Keratinocyte (primary cell): ENCODE results near the gene FRMD4B. TPM values are rescaled to one million over a fixed set of nuclear protein-coding genes. Genes with fewer than 3 reads are reported as not detected.

Experiments
- DNase-seq: peaks from one replicate; pipeline ENCODE4 v3.0.0-alpha.2; 2011; ENCODE audit warnings: low read depth, missing footprints, low spot score
- FAIRE-seq: peaks from 2 replicates; lab custom pipeline; 2011; peaks lifted over from hg19 to GRCh38; lab: Jason Lieb, UNC
- H2AFZ ChIP-seq: 2 replicates; pipeline ENCODE4 v1.6.0; 2012; ENCODE audit warnings: low read length, control low read depth, inconsistent platforms; ENCODE audit not compliant: control insufficient read depth
- H3K27ac ChIP-seq: 2 replicates; pipeline ENCODE4 v1.5.1; 2011; ENCODE audit warnings: low read length; ENCODE audit not compliant: control insufficient read depth, insufficient read depth
- H3K27me3 ChIP-seq: 3 replicates; pipeline ENCODE4 v1.6.0; 2011; ENCODE audit warnings: low read length; ENCODE audit not compliant: control insufficient read depth, insufficient read depth; ENCODE audit errors: extremely low read depth
- H3K36me3 ChIP-seq, 2 experiments: 2 replicates in 1 of 2; 3 replicates in 1 of 2; pipeline ENCODE4 v1.5.1; 2011; ENCODE audit warnings: low read length in 2 of 2, mild to moderate bottlenecking in 1 of 2; ENCODE audit not compliant: control insufficient read depth in 2 of 2, insufficient read depth in 2 of 2; ENCODE audit errors: extremely low read depth in 1 of 2
- H3K4me1 ChIP-seq: 3 replicates; pipeline ENCODE4 v1.5.1; 2011; ENCODE audit warnings: low read length; ENCODE audit not compliant: control insufficient read depth, insufficient read depth; ENCODE audit errors: extremely low read depth
- H3K4me2 ChIP-seq: 3 replicates; pipeline ENCODE4 v1.6.0; 2011; ENCODE audit warnings: low read depth, low read length; ENCODE audit not compliant: control insufficient read depth, insufficient read depth; ENCODE audit errors: extremely low read depth
- H3K4me3 ChIP-seq, 3 experiments: fragments of 200-600 bp in 1 of 3; sonication (generic) in 1 of 3; 2 replicates in 2 of 3; 3 replicates in 1 of 3; pipeline ENCODE4 v1.5.1; 2011 to 2016; ENCODE audit warnings: low read length in 3 of 3, mild to moderate bottlenecking in 3 of 3, control low read depth in 2 of 3, inconsistent platforms in 1 of 3, low read depth in 1 of 3, mixed read lengths in 1 of 3, mixed run types in 1 of 3, moderate library complexity in 1 of 3; ENCODE audit not compliant: control insufficient read depth in 2 of 3, insufficient read depth in 2 of 3; ENCODE audit errors: extremely low read depth in 1 of 3
- H3K79me2 ChIP-seq: 2 replicates; pipeline ENCODE4 v1.6.0; 2012; ENCODE audit warnings: low read length; ENCODE audit not compliant: control insufficient read depth, insufficient read depth
- H3K9ac ChIP-seq: 3 replicates; pipeline ENCODE4 v1.6.0; 2011; ENCODE audit warnings: low read length; ENCODE audit not compliant: control insufficient read depth, insufficient read depth; ENCODE audit errors: extremely low read depth
- H3K9me1 ChIP-seq: 3 replicates; pipeline ENCODE4 v1.6.0; 2011; ENCODE audit warnings: low read length; ENCODE audit not compliant: control insufficient read depth, insufficient read depth; ENCODE audit errors: extremely low read depth
- H3K9me3 ChIP-seq: 2 replicates; pipeline ENCODE4 v1.5.1; 2012; ENCODE audit warnings: low read depth, low read length; ENCODE audit not compliant: control insufficient read depth
- H4K20me1 ChIP-seq: 3 replicates; pipeline ENCODE4 v1.6.0; 2011; ENCODE audit warnings: low read length; ENCODE audit not compliant: control insufficient read depth, insufficient read depth; ENCODE audit errors: extremely low read depth
- CTCF ChIP-seq, 3 experiments: IDR thresholded peaks in 1 of 3; conservative IDR thresholded peaks in 1 of 3; optimal IDR thresholded peaks in 1 of 3; 2 replicates in 2 of 3; 3 replicates in 1 of 3; pipeline versions ENCODE3 to v1.5.1; 2011; ENCODE audit warnings: low read length in 3 of 3, mild to moderate bottlenecking in 3 of 3, moderate library complexity in 2 of 3, control low read depth in 1 of 3, inconsistent platforms in 1 of 3; ENCODE audit not compliant: insufficient read depth in 2 of 3; ENCODE audit errors: extremely low read depth in 1 of 3
- EZH2 ChIP-seq: IDR thresholded peaks from one replicate; pipeline ENCODE4 v1.6.1; 2012; ENCODE audit warnings: inconsistent platforms, mild to moderate bottlenecking, low read length, moderate library complexity
- dilution Hi-C: fragments of 300-500 bp; cut with MboI; formaldehyde crosslinking; loops from one replicate; pipeline ENCODE4 v1.7.0; 2020; ENCODE audit warnings: low sequenced_read_pairs; ENCODE audit not compliant: extremely low pct_ligation_motif_present
- polyA plus RNA-seq, 5 experiments: library from polyadenylated mRNA; depleted of rRNA in 3 of 5; stranded (reverse) in 3 of 5; stranded (forward) in 1 of 5; unstranded in 1 of 5; fragments of >200 nt; gene quantifications; 1 replicate in 1 of 5; 2 replicates in 3 of 5; 3 replicates in 1 of 5; pipeline versions ENCODE4 v1.2.1 to v1.2.3, GENCODE V29; 2011 to 2012; ENCODE audit warnings: missing spikeins in 2 of 5, low read depth in 1 of 5, low replicate concordance in 1 of 5

FRMD4B gene
- polyA plus RNA-seq, 1 donor (not counting 4 experiments of a cell fraction or from before 2014, with no cell fraction given), result 48.3 TPM

- H3K9me1 ChIP-seq, result no peaks in the 10 kb centered on the region
- H3K27ac ChIP-seq, result no peak overlapping the region
- no peak overlapping the region for H2AFZ ChIP-seq
- H3K27me3 ChIP-seq, result no peaks in the 10 kb centered on the region
- DNase-seq (no peak), FAIRE-seq (no peak)
- H3K79me2 ChIP-seq, result peaks cover 25% of the 10 kb centered on the region
- H3K36me3 ChIP-seq, result peaks cover 13 to 16% of the 10 kb centered on the region in 2 experiments
- no peaks in the 10 kb centered on the region for H4K20me1 ChIP-seq
- H3K4me3 ChIP-seq, result no peak overlapping the region
- no peak overlapping the region for H3K9ac ChIP-seq
- peaks cover 7% of the 10 kb centered on the region for H3K4me1 ChIP-seq
- peaks cover 4% of the 10 kb centered on the region for H3K9me3 ChIP-seq
- dilution Hi-C loops, result no loop called here
- no peak overlapping the region for H3K4me2 ChIP-seq
- TF ChIP-seq EZH2 (no peak), CTCF (optimal IDR thresholded peaks at IDR 0.05 in 1 of 3, IDR thresholded peaks at IDR 0.05 in 1 of 3, conservative IDR thresholded peaks at IDR 0.05 in 1 of 3; ENCODE audit: extremely low read depth in 1 of 3, insufficient read depth in 2 of 3, low read length in 3 of 3) (no peak)
Measured at GRCh38 chr3:69405067-69405466, 19.2 kb upstream of the FRMD4B start.

GRCh38 chr3:69403454-69403853 is 17.6 kb upstream of the FRMD4B start:
- H3K4me1 ChIP-seq, result no peaks in the 10 kb centered on the region

More at GRCh38 chr3:69403454-69403853, 17.6 kb upstream of the FRMD4B start:
- Histone ChIP-seq H3K4me3 (no peak overlapping the region), H3K79me2 (peaks cover 16% of the 10 kb centered on the region), H4K20me1 (no peaks in the 10 kb centered on the region), H3K9ac (no peak overlapping the region), H3K36me3 (peaks cover 10 to 15% of the 10 kb centered on the region in 2 experiments), H2AFZ (no peak overlapping the region), H3K4me2 (no peak overlapping the region), H3K27me3 (no peaks in the 10 kb centered on the region), H3K9me1 (no peaks in the 10 kb centered on the region), H3K27ac (no peak overlapping the region), H3K9me3 (peaks cover 4% of the 10 kb centered on the region)
- DNase-seq, result no peak
- TF ChIP-seq EZH2, result no peak
- TF ChIP-seq CTCF (optimal IDR thresholded peaks at IDR 0.05 in 1 of 3, IDR thresholded peaks at IDR 0.05 in 1 of 3, conservative IDR thresholded peaks at IDR 0.05 in 1 of 3; ENCODE audit: extremely low read depth in 1 of 3, insufficient read depth in 2 of 3, low read length in 3 of 3), result no peak
- peak; percentile 34 for FAIRE-seq
- dilution Hi-C loops, result no loop called here
